ENCODE data around the gene ZNF484. TPM values are rescaled to one million over a fixed set of nuclear protein-coding genes. Genes with fewer than 3 reads are reported as not detected.

The ZNF484 gene
- total RNA-seq, 1 donor from 2014 or later, result 23.5 TPM

Other genes with a start within 250 kb of the ZNF484 start
- 25.5 and 29.4 TPM in 2 replicates for gene IPPK, start 207.9 kb downstream of the ZNF484 start, total RNA-seq
- gene BICD2, start 113.2 kb downstream of the ZNF484 start, total RNA-seq, result 50.5 and 70.7 TPM in 2 replicates
- 0.35 and 0.52 TPM in 2 replicates for gene FGD3, start 69.5 kb upstream of the ZNF484 start, total RNA-seq
- 5.1 and 6.9 TPM in 2 replicates for gene SUSD3, start 180.7 kb upstream of the ZNF484 start, total RNA-seq
- 38.0 and 71.7 TPM in 2 replicates for gene CARD19, start 218.2 kb upstream of the ZNF484 start, total RNA-seq